Activated CD8-positive, alpha-beta memory T cell treated with anti-CD3 and anti-CD28 coated beads for 1 hour (primary cell): ENCODE measurements around the gene DDX41.

ENCODE experiments used
- DNase-seq, 2 donors: peaks; one replicate each; pipeline ENCODE4 v3.0.0-alpha.2; 2020; ENCODE audit warnings: low read depth in 1 of 2; ENCODE audit errors: extremely low read depth in 1 of 2

DDX41 gene

GRCh38 chr5:177514541-177514940 lies 2.2 kb downstream of the DDX41 start:
- no peak for DNase-seq

DNA sequence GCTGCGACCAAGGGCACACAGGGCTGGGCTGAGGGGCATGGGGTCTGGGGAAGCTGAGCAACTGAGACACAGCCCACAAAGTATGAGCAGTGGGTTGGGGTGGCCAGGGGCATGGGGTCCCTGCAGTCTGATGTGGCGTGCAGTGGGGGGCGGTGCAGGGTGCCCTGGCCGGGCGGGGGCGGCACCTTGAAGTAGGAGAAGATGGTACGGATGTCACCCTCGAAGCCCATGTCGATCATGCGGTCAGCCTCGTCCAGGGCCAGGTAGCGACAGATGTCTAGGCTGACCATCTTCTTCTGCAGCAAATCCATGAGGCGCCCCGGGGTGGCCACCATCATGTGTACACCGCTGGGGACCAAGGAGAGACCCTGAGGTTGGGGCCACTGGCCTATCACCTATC lies 3.3 kb downstream of the DDX41 start:
- DNase-seq: no peak

DNA sequence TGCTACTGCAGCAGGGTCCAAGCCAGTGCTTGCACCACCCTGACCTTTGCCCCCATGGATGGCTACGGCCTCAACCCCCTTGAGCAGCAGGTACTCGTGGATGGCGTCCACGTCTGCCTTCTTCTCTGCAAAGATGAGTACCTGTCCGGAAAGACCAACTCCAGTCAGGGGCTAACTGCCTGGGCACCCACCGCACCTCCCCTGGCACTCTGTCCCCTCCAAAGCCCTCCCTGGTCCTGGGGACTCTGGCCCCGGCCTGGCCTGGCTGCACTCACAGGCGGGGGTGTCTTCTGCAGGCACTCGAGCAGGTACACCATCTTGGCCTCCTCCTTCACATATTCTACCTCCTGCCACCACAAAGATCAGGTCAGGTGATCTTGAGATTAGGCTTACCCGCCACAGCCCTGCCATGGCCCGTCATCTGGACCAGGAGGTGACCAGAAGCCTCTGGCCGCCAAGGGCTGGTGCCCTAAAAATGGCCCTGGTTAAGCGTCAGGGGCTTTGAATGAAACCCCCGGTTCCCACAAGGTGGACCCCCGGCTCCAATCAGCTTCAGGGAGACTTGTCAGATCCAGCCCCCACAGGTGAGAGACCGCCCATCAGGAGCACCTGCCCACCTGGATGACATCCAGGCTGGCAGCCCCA lies 3.9 kb downstream of the DDX41 start:
- DNase-seq: no peak

GRCh38 chr5:177511796-177512675 lies 4.7 kb downstream of the DDX41 start:
- DNase-seq: no peak

- no peak for DNase-seq
These were observed 5.6 kb downstream of the DDX41 start for GRCh38 chr5:177511181-177511580.

- DNase-seq: no peak
These were observed 6.2 kb downstream of the DDX41 start for GRCh38 chr5:177510567-177511053.

DNA sequence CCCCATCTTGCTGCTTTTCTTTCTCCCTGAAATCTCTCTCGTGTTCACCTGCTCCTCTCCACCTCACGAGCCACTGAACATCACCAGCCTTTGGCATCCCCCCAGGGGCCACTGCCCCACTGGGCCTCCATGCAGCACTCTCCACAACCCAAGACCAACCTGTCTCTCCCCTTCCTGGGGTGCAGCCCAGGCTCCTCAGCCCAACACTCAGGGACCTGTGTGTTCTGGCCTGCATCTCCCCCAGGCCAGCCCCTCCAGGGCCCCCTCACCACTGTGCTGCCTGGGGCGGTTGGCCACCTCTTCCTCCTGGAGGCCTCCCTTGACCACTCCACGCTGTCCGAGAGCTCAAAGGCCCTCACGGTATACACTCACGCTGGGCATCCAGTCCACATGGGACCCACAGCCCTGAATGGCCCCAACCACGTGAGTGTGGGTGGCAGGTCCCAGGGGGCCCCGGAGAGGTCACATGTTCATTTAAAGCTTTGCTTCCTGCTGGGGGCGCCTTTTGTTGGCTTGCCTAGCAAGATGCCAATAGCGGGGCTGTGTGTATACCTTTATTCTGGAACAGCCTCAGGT lies 6.7 kb downstream of the DDX41 start:
- DNase-seq: no peak

DNA sequence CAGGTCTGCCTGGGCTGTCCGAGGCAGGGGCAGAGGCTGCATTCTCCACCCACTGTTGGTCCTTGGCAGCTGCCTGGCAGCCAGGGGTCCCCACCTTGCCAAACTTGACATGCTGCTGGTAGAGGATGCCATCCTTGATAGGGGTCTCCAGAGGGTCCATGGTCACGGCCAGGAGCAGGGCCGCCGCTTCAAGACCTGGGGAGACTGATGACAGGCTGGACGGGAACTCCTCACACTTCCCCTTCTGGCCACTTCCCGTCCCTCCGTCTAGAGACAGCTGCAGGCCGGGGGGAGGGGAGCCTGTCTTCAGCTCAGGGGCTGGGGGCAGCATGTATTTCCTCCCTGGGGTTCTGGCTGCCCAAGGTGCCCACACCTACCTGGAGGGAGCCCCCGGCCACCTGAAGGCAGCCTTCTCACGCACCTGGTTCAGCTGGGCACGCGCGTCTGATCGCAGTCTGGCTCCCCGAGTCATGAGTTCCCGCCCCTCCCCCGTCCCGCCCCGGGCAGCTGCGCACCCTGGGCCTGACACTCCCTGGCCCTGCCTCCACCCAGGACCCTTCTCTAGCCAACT lies 7.3 kb downstream of the DDX41 start, which contains the start of gene DOK3:
Gene DOK3, minus strand, starts transcription at position 446 of the 571 bp plus-strand sequence. Its CDS starts 286 bp downstream, at position 160.
- no peak for DNase-seq

- DNase-seq: no peak
These were observed 7.9 kb downstream of the DDX41 start for GRCh38 chr5:177508837-177509236.

DNA sequence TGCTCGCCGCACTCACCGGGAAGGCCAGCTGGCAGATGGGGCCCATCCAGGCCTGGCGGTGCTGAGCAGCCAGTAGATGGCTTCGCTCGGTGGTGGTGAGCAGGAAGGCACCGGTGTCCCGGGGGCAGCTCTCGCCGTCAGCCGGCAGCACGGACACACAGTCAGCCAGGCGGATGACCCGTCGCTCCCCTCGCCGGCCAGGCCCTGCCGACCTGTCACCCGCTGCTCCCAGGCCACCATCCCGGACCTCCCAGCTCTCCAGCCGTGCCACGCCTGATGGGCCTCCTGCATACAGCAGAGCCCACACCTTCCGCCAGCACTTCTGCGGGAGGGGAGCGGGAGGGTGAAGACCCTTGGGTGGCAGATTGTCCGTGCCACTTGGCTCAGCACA lies 8.5 kb downstream of the DDX41 start:
- no peak for DNase-seq

GRCh38 chr5:177507596-177508220 lies 9.1 kb downstream of the DDX41 start:
- no peak for DNase-seq

DNA sequence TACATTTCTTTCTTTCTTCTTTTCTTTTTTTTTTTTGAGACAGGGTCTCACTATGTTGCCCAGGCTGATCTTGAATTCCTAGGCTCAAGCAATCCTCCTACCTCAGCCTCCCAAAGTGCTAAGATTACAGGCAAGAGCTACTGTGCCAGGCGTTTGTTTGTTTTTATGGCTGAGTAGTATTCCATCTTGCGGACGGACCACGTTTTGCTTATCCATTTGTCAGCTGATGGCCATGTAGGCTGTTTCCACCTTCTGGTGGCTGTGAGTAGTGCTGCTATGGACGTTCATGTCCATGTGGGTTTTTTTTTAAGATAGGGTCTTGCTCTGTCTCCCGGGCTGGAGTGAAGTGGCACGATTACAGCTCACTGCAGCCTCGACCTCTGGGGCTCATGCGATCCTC lies 9.6 kb downstream of the DDX41 start:
- no peak for DNase-seq

DNA sequence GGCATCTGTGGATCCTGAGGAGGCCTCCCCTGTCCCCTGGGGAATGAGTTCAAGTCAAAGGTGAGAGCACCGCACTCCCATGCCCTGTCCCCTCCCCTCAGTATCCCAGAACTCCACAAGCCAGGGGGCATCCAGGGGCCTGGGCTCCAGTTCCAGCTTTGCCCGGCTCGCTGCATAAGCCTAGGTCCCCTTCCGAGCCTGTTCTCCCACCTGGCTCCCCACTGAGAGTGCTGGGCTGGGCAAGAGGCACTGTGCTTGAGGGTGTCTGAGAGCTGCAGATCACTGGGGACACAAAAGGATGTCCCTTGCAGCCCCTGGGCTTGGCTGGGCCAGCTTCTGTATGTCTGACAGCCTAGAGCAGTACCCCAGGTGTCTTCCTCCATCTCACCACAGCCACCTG lies 11.7 kb downstream of the DDX41 start:
- DNase-seq: no peak

DNA sequence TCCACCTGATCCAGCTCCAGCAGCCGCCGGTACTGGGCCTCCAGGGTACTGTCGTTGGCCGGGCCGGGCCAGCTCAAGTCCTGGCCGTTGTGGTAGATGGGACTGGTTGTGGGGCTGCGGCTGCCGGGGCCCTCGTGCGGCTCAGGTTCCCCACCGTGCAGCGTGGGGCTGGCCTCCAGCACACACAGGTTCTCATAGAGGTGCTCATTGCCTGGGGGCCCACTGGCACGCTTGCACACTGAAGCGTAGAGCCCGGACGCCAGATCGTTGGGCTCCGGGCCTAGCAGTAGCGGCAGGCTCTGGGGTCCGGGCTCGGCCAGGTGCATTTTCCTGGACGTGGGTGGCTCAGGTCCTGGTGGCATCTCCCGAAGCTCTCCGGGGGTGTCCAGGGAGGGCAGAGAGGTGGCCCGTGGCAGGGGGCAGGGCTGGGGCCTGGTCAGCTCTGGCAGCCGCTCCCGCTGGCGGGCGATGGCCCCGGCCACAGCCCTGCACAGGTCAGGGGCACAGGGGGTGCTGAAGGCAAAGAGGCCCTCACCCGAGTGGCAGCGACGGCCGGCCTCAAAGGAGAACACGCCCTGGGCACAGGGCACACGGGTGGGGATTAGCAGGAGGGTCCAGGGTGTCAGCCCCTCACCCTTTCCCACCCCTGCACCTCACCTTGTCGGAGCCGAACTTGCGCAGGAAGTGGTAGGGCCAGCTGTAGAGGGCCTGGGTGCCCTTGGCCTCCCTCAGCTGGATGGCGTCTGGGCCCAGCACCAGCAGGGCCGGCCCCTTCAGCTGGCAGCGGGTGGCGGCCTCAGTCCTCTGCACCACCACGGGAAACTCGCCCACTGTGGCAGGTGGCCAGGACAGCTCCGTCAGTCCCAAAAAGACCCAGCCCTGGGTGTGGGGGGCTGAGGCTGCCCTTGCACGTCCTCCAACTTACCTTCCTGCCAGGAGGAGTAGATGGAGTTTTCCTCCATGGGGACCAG lies 12.4 kb downstream of the DDX41 start:
- DNase-seq: no peak

- DNase-seq: no peak
These were observed 13.2 kb downstream of the DDX41 start for GRCh38 chr5:177503351-177504085.

DNA sequence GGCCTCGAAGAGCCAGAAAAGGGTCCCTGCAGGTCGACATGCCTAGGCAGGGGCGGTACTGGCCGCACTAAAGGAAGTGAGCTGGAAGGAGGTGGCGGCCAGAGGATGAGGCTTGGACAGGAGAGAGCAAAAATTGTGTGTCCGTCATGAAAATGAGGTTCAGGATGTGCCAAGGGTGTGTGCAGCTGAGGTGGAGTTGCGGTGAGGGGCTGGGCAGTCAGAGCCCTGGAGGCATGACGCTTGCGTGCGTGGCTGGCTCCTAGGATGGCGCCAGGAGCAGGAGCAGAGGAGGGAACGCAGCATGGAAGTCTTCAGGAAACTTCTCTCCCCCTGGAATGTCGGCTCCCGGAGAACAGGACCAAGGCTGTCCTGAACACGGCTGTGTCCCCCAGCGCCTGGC lies 13.9 kb downstream of the DDX41 start:
- DNase-seq: no peak

DNA sequence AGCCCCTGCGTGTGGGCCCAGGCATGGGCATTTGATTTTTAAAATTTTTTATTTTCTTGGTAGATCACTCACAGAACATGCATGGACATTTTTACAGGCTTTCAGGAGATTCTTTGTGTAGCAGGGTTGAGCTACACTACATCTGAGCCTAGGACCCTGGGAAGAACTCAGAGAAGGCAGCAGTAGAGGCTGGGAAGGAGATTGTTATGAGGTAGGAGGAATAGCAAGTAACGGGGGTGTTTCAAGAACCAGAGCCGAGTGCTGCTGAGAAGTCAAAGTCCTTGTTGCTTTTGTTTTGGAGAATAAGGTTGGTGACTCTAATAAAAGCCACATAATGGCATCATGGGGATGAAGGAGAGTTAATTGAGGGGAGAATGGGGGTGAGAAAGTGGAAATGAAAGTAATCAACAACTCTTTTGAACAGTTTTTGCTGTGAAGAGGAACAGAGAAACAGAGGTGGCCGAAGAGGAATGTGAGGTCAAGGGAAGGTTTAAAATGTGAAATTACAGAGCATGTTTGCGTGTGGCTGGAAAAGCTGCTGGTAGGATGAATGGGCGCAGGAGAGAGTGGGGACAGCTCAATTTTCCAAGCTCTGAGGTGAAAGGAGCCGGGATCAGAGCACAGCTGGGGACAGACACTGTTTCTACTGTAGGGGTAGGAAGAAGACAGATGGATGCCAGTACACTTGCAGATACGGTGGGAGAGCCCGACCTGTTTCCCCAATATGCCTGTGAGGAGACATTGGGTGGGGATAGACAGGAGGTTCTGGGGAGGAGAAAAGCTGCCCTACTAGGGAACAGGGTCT lies 14.7 kb downstream of the DDX41 start:
- no peak for DNase-seq
